ENCODE measurements around the gene TNNC1.
A peak's percentile ranks its signal among the peaks of the same experiment; 100 is the strongest.

Gene TNNC1

GRCh38 chr3:52453496-52454249, at the start of gene TNNC1:
TSS of gene TNNC1 (minus strand) at chr3:52454041. CDS start at chr3:52454015, 26 bp downstream.
- Histone ChIP-seq H3K4me3 (peak within 1 kb of the TSS; percentile 91), H3K27ac (peak within 1 kb of the TSS; percentile 92 to 95)
- no peak for DNase-seq (ENCODE audit: low spot score)
- no peak for TF ChIP-seq CTCF (IDR thresholded peaks at IDR 0.05)

GRCh38 chr3:52502808-52503350, 49.0 kb upstream of the TNNC1 start:
- H3K27ac ChIP-seq: no peak overlapping the region
- no peak overlapping the region for H3K4me3 ChIP-seq
- no peak for DNase-seq (ENCODE audit: low spot score)
- no peak for TF ChIP-seq CTCF (IDR thresholded peaks at IDR 0.05)

GRCh38 chr3:52502001-52502400, 48.2 kb upstream of the TNNC1 start:
- TF ChIP-seq CTCF (IDR thresholded peaks at IDR 0.05): no peak
- no peak for DNase-seq (ENCODE audit: low spot score)
- no peak overlapping the region for H3K4me3 ChIP-seq
- H3K27ac ChIP-seq: no peak overlapping the region

- no peak for TF ChIP-seq CTCF (IDR thresholded peaks at IDR 0.05)
Observed at GRCh38 chr3:52501046-52501445, 47.2 kb upstream of the TNNC1 start.

GRCh38 chr3:52498137-52499054, 44.6 kb upstream of the TNNC1 start:
- no peak for DNase-seq (ENCODE audit: low spot score)
- Histone ChIP-seq H3K4me3 (peak overlapping the region; percentile 7), H3K27ac (peak overlapping the region in 1 of 2 donors; percentile 78)
- no peak for TF ChIP-seq CTCF (IDR thresholded peaks at IDR 0.05)

More at GRCh38 chr3:52501046-52501445, 47.2 kb upstream of the TNNC1 start:
- DNase-seq (ENCODE audit: low spot score): no peak
- H3K27ac ChIP-seq: peak overlapping the region in 1 of 2 donors; percentile 22
- no peak overlapping the region for H3K4me3 ChIP-seq

- Histone ChIP-seq H3K4me3 (peak overlapping the region; percentile 65), H3K27ac (peak overlapping the region in 1 of 2 donors; percentile 85)
- no peak for TF ChIP-seq CTCF (IDR thresholded peaks at IDR 0.05)
- DNase-seq (ENCODE audit: low spot score): no peak
Observed at GRCh38 chr3:52495777-52496602, 42.1 kb upstream of the TNNC1 start.

All from coronary artery (tissue), 2 donors.